GM18868 (cell line): ENCODE data around the gene ZDHHC6.
A peak's percentile ranks its signal among the peaks of the same experiment; 100 is the strongest.
"Not testable (repeated sequence)": the region's sequence is repeated elsewhere in the genome, so short reads cannot be mapped to it uniquely, and the experiment has no call there.

Source experiments
- ATAC-seq: cut with Tn5 transposase; IDR thresholded peaks from one replicate; pipeline ENCODE4 v1.9.1; 2021; ENCODE audit warnings: mild to moderate bottlenecking, moderate library complexity; ENCODE audit not compliant: unreplicated experiment

The ZDHHC6 gene

GRCh38 chr10:112446855-112447619, at the start of gene ZDHHC6, which contains the start of gene VTI1A:
Gene ZDHHC6, minus strand, starts transcription at chr10:112446914. Its CDS starts 1,478 bp downstream, at chr10:112445436.
Gene VTI1A, plus strand, starts transcription at chr10:112447215. Its CDS starts 159 bp downstream, at chr10:112447374.
- ATAC-seq: peak; percentile 95

GRCh38 chr10:112492736-112493135, 46.0 kb upstream of the ZDHHC6 start:
- ATAC-seq: no peak

GRCh38 chr10:112491144-112491543, 44.4 kb upstream of the ZDHHC6 start:
- ATAC-seq: no peak

- no peak for ATAC-seq
Measured at GRCh38 chr10:112490545-112490944, 43.8 kb upstream of the ZDHHC6 start.

- ATAC-seq: no peak
Measured at GRCh38 chr10:112487964-112488363, 41.2 kb upstream of the ZDHHC6 start.

GRCh38 chr10:112484399-112484798, 37.7 kb upstream of the ZDHHC6 start:
- ATAC-seq: no peak

- ATAC-seq: no peak
Measured at GRCh38 chr10:112481602-112482001, 34.9 kb upstream of the ZDHHC6 start.

- no peak for ATAC-seq
Measured at GRCh38 chr10:112475575-112476218, 29.0 kb upstream of the ZDHHC6 start.

GRCh38 chr10:112471878-112472487, 25.3 kb upstream of the ZDHHC6 start:
- ATAC-seq: peak; percentile 88

GRCh38 chr10:112467541-112468075, 20.9 kb upstream of the ZDHHC6 start:
- ATAC-seq: no peak

GRCh38 chr10:112466802-112467201, 20.1 kb upstream of the ZDHHC6 start:
- ATAC-seq: no peak

GRCh38 chr10:112465299-112465883, 18.7 kb upstream of the ZDHHC6 start:
- no peak for ATAC-seq

GRCh38 chr10:112464074-112464473, 17.4 kb upstream of the ZDHHC6 start:
- not testable (repeated sequence) for ATAC-seq

GRCh38 chr10:112461029-112461887, 14.5 kb upstream of the ZDHHC6 start:
- ATAC-seq: no peak

- ATAC-seq: no peak
Measured at GRCh38 chr10:112460366-112460765, 13.7 kb upstream of the ZDHHC6 start.

GRCh38 chr10:112456533-112456932, 9.8 kb upstream of the ZDHHC6 start:
- ATAC-seq: no peak

GRCh38 chr10:112454910-112455779, 8.4 kb upstream of the ZDHHC6 start:
- no peak for ATAC-seq

- ATAC-seq: no peak
Measured at GRCh38 chr10:112448888-112449287, 2.2 kb upstream of the ZDHHC6 start.

GRCh38 chr10:112447620-112447928, 860 bp upstream of the ZDHHC6 start:
- no peak for ATAC-seq
